ENCODE measurements around the gene ACOXL. TPM values are rescaled to one million over a fixed set of nuclear protein-coding genes. Genes with fewer than 3 reads are reported as not detected.

The ACOXL gene
- total and polyA plus RNA-seq, 9 donors, result 0.17 to 0.31 (median 0.23) TPM; not detected in 4

DNA sequence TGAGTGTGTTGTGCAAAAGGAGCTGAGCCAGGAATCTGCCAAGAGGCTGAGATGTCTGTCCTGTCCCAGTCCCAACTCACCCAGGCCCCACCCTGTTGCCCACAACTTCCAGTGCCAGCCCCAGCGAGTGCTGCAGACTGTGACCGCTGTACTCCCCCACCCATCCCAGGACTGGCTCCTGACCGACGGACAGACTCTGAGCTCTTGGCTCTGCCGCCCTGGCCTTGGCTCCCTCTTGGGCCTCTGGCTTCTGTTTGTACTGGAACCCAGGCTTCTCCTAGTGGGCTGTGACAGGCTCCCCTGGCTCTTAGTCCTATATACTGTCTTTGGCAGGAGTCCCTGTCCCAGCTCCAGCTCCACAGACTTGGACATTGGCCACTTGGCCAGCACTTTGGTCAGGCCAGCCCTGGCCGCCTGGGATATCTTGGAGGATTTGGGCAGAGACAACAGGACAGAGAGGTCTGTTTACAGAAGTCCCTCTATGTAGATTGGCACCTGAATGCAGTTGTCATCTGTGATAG, 41.1 kb downstream of the ACOXL start:
- H3K36me3 ChIP-seq, result no peaks in the 10 kb centered on the region
- no peaks in the 10 kb centered on the region for H3K9me3 ChIP-seq
- no peak for DNase-seq
- 19 to 25% (median 25%) methylated on average over 6 of the region's 6 CpGs for WGBS, 3 donors
- peaks cover 5% of the 10 kb centered on the region for H3K4me1 ChIP-seq (ENCODE audit: insufficient read depth)
- H3K27ac ChIP-seq, result no peak overlapping the region
- intact Hi-C loops (cut with DNase I), result no loop called here
- TF ChIP-seq POLR2A (IDR thresholded peaks at IDR 0.05), result no peak
- no peak for TF ChIP-seq EP300 (IDR thresholded peaks at IDR 0.05)
- TF ChIP-seq, protein P1, sequence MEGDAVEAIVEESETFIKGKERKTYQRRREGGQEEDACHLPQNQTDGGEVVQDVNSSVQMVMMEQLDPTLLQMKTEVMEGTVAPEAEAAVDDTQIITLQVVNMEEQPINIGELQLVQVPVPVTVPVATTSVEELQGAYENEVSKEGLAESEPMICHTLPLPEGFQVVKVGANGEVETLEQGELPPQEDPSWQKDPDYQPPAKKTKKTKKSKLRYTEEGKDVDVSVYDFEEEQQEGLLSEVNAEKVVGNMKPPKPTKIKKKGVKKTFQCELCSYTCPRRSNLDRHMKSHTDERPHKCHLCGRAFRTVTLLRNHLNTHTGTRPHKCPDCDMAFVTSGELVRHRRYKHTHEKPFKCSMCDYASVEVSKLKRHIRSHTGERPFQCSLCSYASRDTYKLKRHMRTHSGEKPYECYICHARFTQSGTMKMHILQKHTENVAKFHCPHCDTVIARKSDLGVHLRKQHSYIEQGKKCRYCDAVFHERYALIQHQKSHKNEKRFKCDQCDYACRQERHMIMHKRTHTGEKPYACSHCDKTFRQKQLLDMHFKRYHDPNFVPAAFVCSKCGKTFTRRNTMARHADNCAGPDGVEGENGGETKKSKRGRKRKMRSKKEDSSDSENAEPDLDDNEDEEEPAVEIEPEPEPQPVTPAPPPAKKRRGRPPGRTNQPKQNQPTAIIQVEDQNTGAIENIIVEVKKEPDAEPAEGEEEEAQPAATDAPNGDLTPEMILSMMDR (IDR thresholded peaks at IDR 0.05), result no peak
- H3K4me3 ChIP-seq, result no peak overlapping the region
- H3K27me3 ChIP-seq, result no peaks in the 10 kb centered on the region

DNA sequence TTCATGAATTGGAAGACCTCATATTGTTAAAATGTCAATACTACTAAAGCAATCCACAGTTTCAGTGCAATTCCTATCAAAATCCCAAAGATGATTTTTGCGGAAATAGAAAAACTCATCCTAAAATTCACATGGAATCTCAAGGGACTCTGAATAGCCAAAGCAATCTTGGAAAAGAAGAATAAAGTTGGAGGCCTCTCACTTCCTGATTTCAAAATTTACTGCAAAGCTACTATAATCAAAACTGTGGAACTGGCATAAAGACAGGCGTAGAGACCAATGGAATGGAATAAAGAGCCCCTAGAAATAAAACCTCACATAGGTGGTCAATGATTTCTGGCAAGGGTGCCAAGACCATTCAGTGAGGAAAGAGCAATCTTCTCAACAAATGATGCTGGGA, 42.3 kb downstream of the ACOXL start:
- intact Hi-C loops (cut with DNase I), result no loop called here
- H3K27ac ChIP-seq, result no peak overlapping the region
- no peaks in the 10 kb centered on the region for H3K27me3 ChIP-seq
- no peaks in the 10 kb centered on the region for H3K36me3 ChIP-seq
- H3K4me1 ChIP-seq (ENCODE audit: insufficient read depth), result peaks cover 5% of the 10 kb centered on the region
- H3K9me3 ChIP-seq, result no peaks in the 10 kb centered on the region
- no peak overlapping the region for H3K4me3 ChIP-seq
- WGBS, 3 donors, result 88 to 93% (median 93%) methylated on average over 2 of the region's 2 CpGs
- no peak for DNase-seq
- TF ChIP-seq, protein P1 (IDR thresholded peaks at IDR 0.05), result no peak

DNA sequence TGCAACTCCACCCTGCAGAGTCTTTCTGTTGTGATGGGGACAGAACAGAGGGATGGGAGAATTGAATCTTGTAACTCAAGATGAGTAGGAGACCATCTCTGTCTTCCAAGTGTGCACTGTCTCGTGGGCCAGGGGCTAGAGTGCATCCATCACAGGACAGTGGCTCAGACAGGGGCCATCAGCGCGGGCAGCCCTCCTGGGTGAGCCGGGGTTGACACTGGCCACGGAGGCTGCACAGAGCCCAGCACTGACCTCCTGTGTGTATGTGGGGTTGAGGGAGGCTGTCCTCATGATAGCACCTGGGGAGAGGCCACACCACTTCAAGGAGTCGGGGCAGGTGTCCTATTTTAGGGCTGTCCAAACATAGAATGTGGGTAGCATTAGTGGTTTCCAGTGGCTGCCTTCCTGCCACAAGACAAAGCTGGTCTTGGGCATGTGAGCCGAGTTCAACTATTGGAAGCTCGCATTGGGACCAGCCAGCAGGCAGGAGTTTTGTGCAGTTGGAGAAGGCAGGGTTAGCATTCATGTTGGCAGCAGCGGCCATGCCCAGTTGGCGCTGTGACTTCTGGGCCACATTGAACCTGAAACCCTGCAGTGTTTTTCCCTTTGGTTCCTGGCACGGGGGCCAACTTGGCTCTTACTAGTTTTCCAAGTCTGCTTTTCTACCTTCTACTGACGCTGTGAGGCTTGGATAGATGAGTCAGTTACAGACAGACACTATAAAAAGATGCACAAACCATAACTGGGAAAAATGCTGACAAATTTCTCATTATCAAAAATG, 45.3 kb downstream of the ACOXL start:
- Histone ChIP-seq H3K27me3 (no peaks in the 10 kb centered on the region), H3K4me3 (no peak overlapping the region), H3K4me1 (ENCODE audit: insufficient read depth) (no peaks in the 10 kb centered on the region), H3K36me3 (no peaks in the 10 kb centered on the region), H3K9me3 (no peaks in the 10 kb centered on the region), H3K27ac (no peak overlapping the region)
- TF ChIP-seq EP300 (IDR thresholded peaks at IDR 0.05), result no peak
- TF ChIP-seq, protein P1 (IDR thresholded peaks at IDR 0.05), result no peak
- no peak for TF ChIP-seq POLR2A (IDR thresholded peaks at IDR 0.05)
- no peak for DNase-seq
- intact Hi-C loops (cut with DNase I), result no loop called here
- 85 to 87% (median 85%) methylated on average over 12 of the region's 12 CpGs for WGBS, 3 donors

DNA sequence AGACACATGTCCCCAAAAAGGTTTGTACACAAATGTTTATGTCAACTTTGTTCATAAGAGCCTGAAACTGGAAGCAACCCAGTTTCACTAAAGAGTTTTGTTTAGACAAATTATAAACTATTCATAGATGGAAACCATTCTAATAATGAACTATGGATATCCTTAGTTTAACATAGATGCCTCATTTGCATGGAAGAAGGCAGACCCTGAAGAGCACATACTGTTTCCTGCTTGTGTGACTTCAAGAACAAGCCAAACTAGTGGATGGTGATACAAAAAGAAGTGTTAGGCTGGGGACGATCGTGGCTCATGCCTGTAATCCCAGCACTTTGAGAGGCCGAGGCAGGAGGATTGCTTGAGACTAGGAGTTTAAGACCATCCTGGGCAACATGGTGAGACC, 48.1 kb downstream of the ACOXL start:
- Histone ChIP-seq H3K4me1 (ENCODE audit: insufficient read depth) (no peaks in the 10 kb centered on the region), H3K36me3 (no peaks in the 10 kb centered on the region), H3K4me3 (no peak overlapping the region), H3K27ac (no peak overlapping the region), H3K9me3 (no peaks in the 10 kb centered on the region), H3K27me3 (no peaks in the 10 kb centered on the region)
- WGBS, 3 donors, result 79 to 92% (median 90%) methylated on average over 3 of the region's 3 CpGs
- DNase-seq, result no peak
- intact Hi-C loops (cut with DNase I), result no loop called here
- TF ChIP-seq POLR2A (IDR thresholded peaks at IDR 0.05) (no peak), EP300 (IDR thresholded peaks at IDR 0.05) (no peak)
- TF ChIP-seq, protein P1 (IDR thresholded peaks at IDR 0.05), result no peak

Measured in ovary (tissue), 9 donors.